Liver (tissue), 9 donors: Measurements from ENCODE around the gene CLDN3. TPM values are rescaled to one million over a fixed set of nuclear protein-coding genes. Genes with fewer than 3 reads are reported as not detected.

Experiments used
- DNase-seq: peaks from one replicate; pipeline ENCODE4 v3.0.0-alpha.2; 2017; ENCODE audit warnings: low spot score
- H3K27ac ChIP-seq, 2 donors: one replicate each; pipeline ENCODE4 v1.7.0; 2013; ENCODE audit warnings: inconsistent platforms in 2 of 2, low read length in 2 of 2, control low read depth in 1 of 2, low read depth in 1 of 2, mild to moderate bottlenecking in 1 of 2
- H3K27me3 ChIP-seq, 4 donors: one replicate each; pipeline versions ENCODE4 v1.6.1 to v1.7.0; 2013; ENCODE audit warnings: low read length in 3 of 4, inconsistent platforms in 1 of 4, mild to moderate bottlenecking in 1 of 4, moderate library complexity in 1 of 4; ENCODE audit not compliant: control insufficient read depth in 4 of 4, insufficient read depth in 4 of 4
- H3K36me3 ChIP-seq, 4 donors: one replicate each; pipeline versions ENCODE4 v1.6.1 to v1.7.0; 2013; ENCODE audit warnings: low read length in 3 of 4, mild to moderate bottlenecking in 3 of 4, low read depth in 1 of 4, moderate library complexity in 1 of 4; ENCODE audit not compliant: control insufficient read depth in 4 of 4, insufficient read depth in 3 of 4
- H3K4me1 ChIP-seq, 4 donors: one replicate each; pipeline versions ENCODE4 v1.6.1 to v1.7.0; 2013; ENCODE audit warnings: low read length in 3 of 4, mild to moderate bottlenecking in 3 of 4, moderate library complexity in 1 of 4; ENCODE audit not compliant: control insufficient read depth in 4 of 4, insufficient read depth in 4 of 4
- H3K4me3 ChIP-seq, 3 donors: one replicate each; pipeline versions ENCODE4 v1.6.1 to v1.7.0; 2013; ENCODE audit warnings: low read length in 3 of 3, control low read depth in 1 of 3, low read depth in 1 of 3, mild to moderate bottlenecking in 1 of 3
- H3K9ac ChIP-seq, 2 donors: one replicate each; pipeline ENCODE4 v1.7.0; 2013; ENCODE audit warnings: low read length in 2 of 2, mild to moderate bottlenecking in 2 of 2, moderate library complexity in 2 of 2, control low read depth in 1 of 2, low read depth in 1 of 2
- H3K9me3 ChIP-seq, 4 donors: one replicate each; pipeline versions ENCODE4 v1.6.1 to v1.7.0; 2013; ENCODE audit warnings: low read length in 3 of 4; ENCODE audit not compliant: control insufficient read depth in 4 of 4
- FOXA1 ChIP-seq: IDR thresholded peaks from 2 replicates; pipeline ENCODE4 v1.6.1; 2016; ENCODE audit warnings: antibody characterized with exemption
- FOXA2 ChIP-seq: IDR thresholded peaks from 2 replicates; pipeline ENCODE4 v1.6.1; 2016; ENCODE audit warnings: antibody characterized with exemption
- GABPA ChIP-seq, 2 donors: IDR thresholded peaks in 1 of 2; conservative IDR thresholded peaks in 1 of 2; 2 replicates each; pipeline ENCODE4 v1.6.1; 2016; ENCODE audit warnings: antibody characterized with exemption in 2 of 2, mild to moderate bottlenecking in 1 of 2, moderate library complexity in 1 of 2
- HNF4A ChIP-seq, 2 donors: conservative IDR thresholded peaks; 2 replicates each; pipeline ENCODE4 v1.6.1; 2016; ENCODE audit warnings: antibody characterized with exemption in 2 of 2, mild to moderate bottlenecking in 2 of 2
- HNF4G ChIP-seq: IDR thresholded peaks from 2 replicates; pipeline ENCODE4 v1.6.1; 2016; ENCODE audit warnings: antibody characterized with exemption
- JUND ChIP-seq, 2 donors: IDR thresholded peaks; 2 replicates each; pipeline ENCODE4 v1.6.1; 2016; ENCODE audit warnings: antibody characterized with exemption in 2 of 2
- NR2F2 ChIP-seq: IDR thresholded peaks from 2 replicates; pipeline ENCODE4 v1.6.1; 2016; ENCODE audit warnings: antibody characterized with exemption
- RAD21 ChIP-seq, 2 donors: IDR thresholded peaks; 2 replicates each; pipeline ENCODE4 v1.6.1; 2016; ENCODE audit warnings: antibody characterized with exemption in 2 of 2, mild to moderate bottlenecking in 2 of 2
- RXRA ChIP-seq, 2 donors: IDR thresholded peaks; 2 replicates each; pipeline ENCODE4 v1.6.1; 2017 to 2018; ENCODE audit warnings: antibody characterized with exemption in 2 of 2, mild to moderate bottlenecking in 1 of 2
- SP1 ChIP-seq: IDR thresholded peaks from 2 replicates; pipeline ENCODE4 v1.6.1; 2018; ENCODE audit warnings: antibody characterized with exemption, mild to moderate bottlenecking
- TAF1 ChIP-seq: conservative IDR thresholded peaks from 2 replicates; pipeline ENCODE4 v1.6.1; 2016; ENCODE audit warnings: antibody characterized with exemption, mild to moderate bottlenecking
- YY1 ChIP-seq: IDR thresholded peaks from 2 replicates; pipeline ENCODE4 v1.6.1; 2016; ENCODE audit warnings: antibody characterized with exemption, mild to moderate bottlenecking
- WGBS: extraction: QIAGEN DNeasy Blood & Tissue Kit; methylation state at CpG from one replicate; pipeline ENCODE4 v1.1.7; 2013; 5-methylcytosine and 5-hydroxymethylcytosine counted together
- polyA plus RNA-seq, 2 donors: library from polyadenylated mRNA; stranded (reverse) in 1 of 2; unstranded in 1 of 2; fragments of 200-250 nt in 1 of 2; fragments of >200 nt in 1 of 2; fragmentation: Nextera tagmentation in 1 of 2; extraction: Ambion mirVana in 1 of 2; gene quantifications; one replicate each; pipeline versions ENCODE4 v1.2.1 to v1.2.3, GENCODE V29; 2013 to 2015
- total RNA-seq, 2 donors: library from RNA; depleted of rRNA; stranded (reverse); fragments of >200 nt; gene quantifications; one replicate each; pipeline ENCODE4 v1.2.3, GENCODE V29; 2014
- TF ChIP-seq, protein P1 (sequence below): IDR thresholded peaks from 2 replicates; pipeline ENCODE4 v1.6.1; 2016; ENCODE audit warnings: antibody characterized with exemption
- TF ChIP-seq, protein P2 (sequence below): fragments of 150-350 bp; IDR thresholded peaks from 2 replicates; pipeline ENCODE4 v1.5.1; 2017; ENCODE audit warnings: improper control_type of control experiment, low read depth, low read length; ENCODE audit not compliant: missing input control
- TF ChIP-seq, protein P3 (sequence below): IDR thresholded peaks from 2 replicates; pipeline ENCODE4 v1.6.1; 2016; ENCODE audit warnings: antibody characterized with exemption
- TF ChIP-seq, protein P4 (sequence below): IDR thresholded peaks from 2 replicates; pipeline ENCODE4 v1.6.1; 2016; ENCODE audit warnings: antibody characterized with exemption
- donor health status: healthy.
- donor health status: healthy.
- donor health status: healthy.
- donor health status: healthy.
- donor health status: healthy.

Gene CLDN3
- total and polyA plus RNA-seq, 4 donors, result 3.6 to 43.0 (median 22.9) TPM

DNA sequence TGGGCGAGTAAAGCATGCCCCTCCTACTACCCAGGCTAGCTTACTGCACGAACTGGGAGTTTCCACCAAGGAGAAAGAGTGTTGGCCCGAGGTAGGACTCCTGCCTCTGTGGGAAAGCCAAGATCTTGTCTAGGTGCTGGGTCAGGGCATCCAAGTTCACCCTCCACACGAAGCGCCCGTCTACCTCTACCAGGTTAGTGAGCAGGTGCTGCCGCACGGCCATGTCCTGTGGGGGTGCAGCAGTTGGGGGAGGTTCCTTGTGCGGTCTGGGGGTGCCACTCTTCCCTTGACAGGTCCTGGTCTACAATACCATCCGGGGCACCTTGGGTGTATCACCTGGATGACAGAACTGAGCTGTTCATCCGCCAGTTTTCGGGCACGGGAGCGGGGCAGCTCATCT lies 33.2 kb downstream of the CLDN3 start:
- Histone ChIP-seq H3K4me1 (peaks cover 0 to 14% (median 6%) of the 10 kb centered on the region in 4 donors), H3K4me3 (no peak overlapping the region), H3K27ac (no peak overlapping the region), H3K36me3 (peaks cover 0 to 15% (median under 1%) of the 10 kb centered on the region in 4 donors), H3K9ac (no peak overlapping the region), H3K9me3 (no peaks in the 10 kb centered on the region), H3K27me3 (no peaks in the 10 kb centered on the region)
- no peak for DNase-seq
- 86% methylated on average over 14 of the region's 14 CpGs for WGBS
- TF ChIP-seq HNF4G, result no peak
- no peak for TF ChIP-seq YY1
- no peak for TF ChIP-seq SP1
- TF ChIP-seq FOXA1, result no peak

DNA sequence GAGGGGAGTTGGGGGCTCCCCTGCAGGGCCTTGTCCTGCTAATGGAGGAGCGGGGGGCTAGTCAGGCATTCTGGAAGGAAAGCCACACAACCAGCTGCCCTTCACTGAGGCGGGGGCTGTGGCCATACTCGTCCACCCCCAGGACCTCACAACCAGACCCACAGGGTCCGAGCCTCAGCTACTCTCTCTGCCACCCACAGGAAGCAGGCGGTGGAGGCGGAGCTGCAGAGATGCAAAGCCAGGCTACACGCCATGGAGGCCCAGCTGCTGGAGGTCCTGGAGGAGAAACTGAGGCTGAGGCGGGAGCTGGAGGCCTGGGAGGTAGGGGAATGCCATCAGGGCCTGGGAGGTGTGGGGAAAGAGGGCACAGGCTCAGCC lies 34.6 kb downstream of the CLDN3 start:
- no peak overlapping the region for H3K9ac ChIP-seq
- DNase-seq, result no peak
- no peak overlapping the region for H3K27ac ChIP-seq
- 94% methylated on average over 8 of the region's 8 CpGs for WGBS
- H3K9me3 ChIP-seq, result no peaks in the 10 kb centered on the region
- TF ChIP-seq, protein P1, sequence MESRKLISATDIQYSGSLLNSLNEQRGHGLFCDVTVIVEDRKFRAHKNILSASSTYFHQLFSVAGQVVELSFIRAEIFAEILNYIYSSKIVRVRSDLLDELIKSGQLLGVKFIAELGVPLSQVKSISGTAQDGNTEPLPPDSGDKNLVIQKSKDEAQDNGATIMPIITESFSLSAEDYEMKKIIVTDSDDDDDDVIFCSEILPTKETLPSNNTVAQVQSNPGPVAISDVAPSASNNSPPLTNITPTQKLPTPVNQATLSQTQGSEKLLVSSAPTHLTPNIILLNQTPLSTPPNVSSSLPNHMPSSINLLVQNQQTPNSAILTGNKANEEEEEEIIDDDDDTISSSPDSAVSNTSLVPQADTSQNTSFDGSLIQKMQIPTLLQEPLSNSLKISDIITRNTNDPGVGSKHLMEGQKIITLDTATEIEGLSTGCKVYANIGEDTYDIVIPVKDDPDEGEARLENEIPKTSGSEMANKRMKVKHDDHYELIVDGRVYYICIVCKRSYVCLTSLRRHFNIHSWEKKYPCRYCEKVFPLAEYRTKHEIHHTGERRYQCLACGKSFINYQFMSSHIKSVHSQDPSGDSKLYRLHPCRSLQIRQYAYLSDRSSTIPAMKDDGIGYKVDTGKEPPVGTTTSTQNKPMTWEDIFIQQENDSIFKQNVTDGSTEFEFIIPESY, result no peak
- TF ChIP-seq, protein P2, sequence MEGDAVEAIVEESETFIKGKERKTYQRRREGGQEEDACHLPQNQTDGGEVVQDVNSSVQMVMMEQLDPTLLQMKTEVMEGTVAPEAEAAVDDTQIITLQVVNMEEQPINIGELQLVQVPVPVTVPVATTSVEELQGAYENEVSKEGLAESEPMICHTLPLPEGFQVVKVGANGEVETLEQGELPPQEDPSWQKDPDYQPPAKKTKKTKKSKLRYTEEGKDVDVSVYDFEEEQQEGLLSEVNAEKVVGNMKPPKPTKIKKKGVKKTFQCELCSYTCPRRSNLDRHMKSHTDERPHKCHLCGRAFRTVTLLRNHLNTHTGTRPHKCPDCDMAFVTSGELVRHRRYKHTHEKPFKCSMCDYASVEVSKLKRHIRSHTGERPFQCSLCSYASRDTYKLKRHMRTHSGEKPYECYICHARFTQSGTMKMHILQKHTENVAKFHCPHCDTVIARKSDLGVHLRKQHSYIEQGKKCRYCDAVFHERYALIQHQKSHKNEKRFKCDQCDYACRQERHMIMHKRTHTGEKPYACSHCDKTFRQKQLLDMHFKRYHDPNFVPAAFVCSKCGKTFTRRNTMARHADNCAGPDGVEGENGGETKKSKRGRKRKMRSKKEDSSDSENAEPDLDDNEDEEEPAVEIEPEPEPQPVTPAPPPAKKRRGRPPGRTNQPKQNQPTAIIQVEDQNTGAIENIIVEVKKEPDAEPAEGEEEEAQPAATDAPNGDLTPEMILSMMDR, result no peak
- TF ChIP-seq YY1 (no peak), NR2F2 (no peak), GABPA (IDR thresholded peaks at IDR 0.05 in 1 of 2, conservative IDR thresholded peaks at IDR 0.05 in 1 of 2) (no peak), HNF4G (no peak), SP1 (no peak), FOXA1 (no peak), FOXA2 (no peak)
- H3K4me1 ChIP-seq, result peaks cover 0 to 14% (median 6%) of the 10 kb centered on the region in 4 donors
- no peak overlapping the region for H3K4me3 ChIP-seq
- peaks cover 0 to 15% (median under 1%) of the 10 kb centered on the region in 4 donors for H3K36me3 ChIP-seq
- no peaks in the 10 kb centered on the region for H3K27me3 ChIP-seq

DNA sequence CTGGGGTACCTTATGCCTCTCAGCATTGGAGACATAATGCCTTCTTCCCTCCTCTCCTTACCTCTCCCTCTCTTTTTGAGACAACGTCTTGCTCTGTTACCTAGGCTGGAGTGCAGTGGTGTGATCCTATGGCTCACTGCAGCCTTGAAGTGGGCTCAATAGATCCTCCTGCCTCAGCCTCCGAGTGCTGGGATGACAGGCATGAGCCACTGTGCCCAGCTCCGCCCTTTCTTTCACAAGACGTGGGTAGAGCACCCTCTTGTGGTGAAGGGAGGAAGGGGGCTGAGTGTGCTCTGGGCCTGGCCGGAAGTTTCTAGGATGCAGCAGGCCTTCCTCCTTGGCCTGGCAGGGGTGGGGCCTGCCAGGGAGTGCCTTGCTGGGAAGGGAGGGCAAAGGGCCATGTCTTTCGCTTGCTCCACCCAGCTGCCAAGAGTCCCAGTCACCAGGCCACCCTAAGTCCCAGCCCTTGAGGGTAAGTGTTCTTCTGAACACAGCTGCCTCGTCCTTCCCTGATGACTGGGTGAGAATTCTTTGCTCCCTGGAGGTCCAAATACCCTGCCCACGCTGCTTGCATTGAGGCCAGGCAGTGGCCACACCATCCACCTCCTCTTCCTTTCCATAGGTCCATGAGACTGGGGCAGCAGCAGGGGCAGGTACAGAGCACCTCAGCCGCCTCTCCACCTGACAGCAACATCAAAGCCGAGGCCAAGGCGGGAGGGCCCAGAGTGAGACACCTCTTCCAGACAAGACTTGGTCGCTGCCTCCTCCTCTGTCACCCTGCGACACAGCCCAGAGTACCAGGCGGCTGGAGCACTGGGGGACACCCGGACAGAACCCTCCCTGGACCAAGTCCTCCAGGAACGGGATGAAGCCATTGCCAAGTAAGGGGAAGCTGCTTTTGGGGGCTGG lies 35.2 kb downstream of the CLDN3 start:
- Histone ChIP-seq H3K27ac (no peak overlapping the region), H3K9ac (no peak overlapping the region), H3K4me3 (no peak overlapping the region), H3K36me3 (peaks cover 0 to 15% (median under 1%) of the 10 kb centered on the region in 4 donors), H3K27me3 (no peaks in the 10 kb centered on the region), H3K4me1 (peaks cover 0 to 14% (median 6%) of the 10 kb centered on the region in 4 donors), H3K9me3 (no peaks in the 10 kb centered on the region)
- TF ChIP-seq HNF4A (conservative IDR thresholded peaks at IDR 0.05) (peak in 1 of 2 donors; percentile 7), JUND (IDR thresholded peaks at IDR 0.05) (no peak), SP1 (peak; percentile 26), FOXA2 (no peak), RXRA (IDR thresholded peaks at IDR 0.05) (no peak), GABPA (IDR thresholded peaks at IDR 0.05 in 1 of 2, conservative IDR thresholded peaks at IDR 0.05 in 1 of 2) (no peak), FOXA1 (no peak), YY1 (no peak), TAF1 (no peak), HNF4G (no peak), RAD21 (IDR thresholded peaks at IDR 0.05) (peak; percentile 81 to 95)
- TF ChIP-seq, protein P1, result no peak
- TF ChIP-seq, protein P3, sequence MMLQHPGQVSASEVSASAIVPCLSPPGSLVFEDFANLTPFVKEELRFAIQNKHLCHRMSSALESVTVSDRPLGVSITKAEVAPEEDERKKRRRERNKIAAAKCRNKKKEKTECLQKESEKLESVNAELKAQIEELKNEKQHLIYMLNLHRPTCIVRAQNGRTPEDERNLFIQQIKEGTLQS, result no peak
- TF ChIP-seq, protein P2, result peak; percentile 79
- TF ChIP-seq, protein P4, sequence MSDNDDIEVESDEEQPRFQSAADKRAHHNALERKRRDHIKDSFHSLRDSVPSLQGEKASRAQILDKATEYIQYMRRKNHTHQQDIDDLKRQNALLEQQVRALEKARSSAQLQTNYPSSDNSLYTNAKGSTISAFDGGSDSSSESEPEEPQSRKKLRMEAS, result no peak
- peak; percentile 79 for DNase-seq
- WGBS, result 65% methylated on average over 16 of the region's 16 CpGs
